K562 (cell line): Measurements from ENCODE around the gene TBX1. TPM values are rescaled to one million over a fixed set of nuclear protein-coding genes. Genes with fewer than 3 reads are reported as not detected.

Experiments used
- ATAC-seq: fragments of 200-7000 bp; cut with Tn5 transposase; 3 replicates; pipeline ENCODE4 v1.9.1; 2020; ENCODE audit warnings: moderate library complexity
- BruUV-seq: library from RNA; stranded (reverse); fragments of 400-500 nt; replicated peaks from 2 replicates; lab custom pipeline; 2021; lab: Mats Ljungman, UMichigan
- CTCF ChIA-PET: fragments of 300-600 bp; formaldehyde crosslinking; extraction: SDS; loops from one replicate; lab custom pipeline; 2021; ENCODE audit warnings: low intra/inter-chr PET ratio; lab: Yijun Ruan, JAX
- POLR2A ChIA-PET: fragments of 300-600, 350-650 bp; sonication (Branson Sonifier 250); formaldehyde crosslinking; extraction: SDS; loops from one replicate; lab custom pipeline; 2021; ENCODE audit warnings: antibody characterized with exemption, inconsistent platforms; lab: Yijun Ruan, JAX
- DNase-seq, 4 experiments: peaks; one replicate each; pipeline versions ENCODE4 v3.0.0 to v3.0.0-alpha.2; 2011 to 2018; ENCODE audit warnings: low spot score in 3 of 4, mixed read lengths in 3 of 4; ENCODE audit errors: extremely low read depth in 1 of 4
- FAIRE-seq: peaks from 2 replicates; lab custom pipeline; 2011; peaks lifted over from hg19 to GRCh38; lab: Jason Lieb, UNC
- H2AFZ ChIP-seq: 2 replicates; pipeline ENCODE4 v1.6.0; 2011; ENCODE audit warnings: low read depth, low read length, control low read depth, inconsistent platforms
- H3K27ac ChIP-seq: fragments of 200-600 bp; 3 replicates; pipeline ENCODE4 v1.8.0; 2011; ENCODE audit warnings: low read depth, mild to moderate bottlenecking, control low read depth, inconsistent platforms, low read length, moderate library complexity, mixed read lengths; ENCODE audit errors: extremely low read depth
- H3K27me3 ChIP-seq, 2 experiments: fragments of 300-600 bp in 1 of 2; 2 replicates in 1 of 2; 3 replicates in 1 of 2; pipeline versions ENCODE4 v1.6.0 to v1.8.0; 2011; ENCODE audit warnings: inconsistent platforms in 2 of 2, low read length in 2 of 2, mild to moderate bottlenecking in 1 of 2, mixed read lengths in 1 of 2, moderate library complexity in 1 of 2; ENCODE audit not compliant: control insufficient read depth in 2 of 2, insufficient read depth in 2 of 2
- H3K36me3 ChIP-seq: fragments of 300-600 bp; 3 replicates; pipeline ENCODE4 v1.8.0; 2011; ENCODE audit warnings: mild to moderate bottlenecking, low read length, inconsistent platforms; ENCODE audit not compliant: control insufficient read depth, insufficient read depth
- H3K4me1 ChIP-seq, 2 experiments: fragments of 200-600 bp in 1 of 2; replicated peaks in 1 of 2; 2 replicates in 1 of 2; 3 replicates in 1 of 2; pipeline versions ENCODE4 v1.5.1 to v1.8.0; 2011; ENCODE audit warnings: inconsistent platforms in 2 of 2, low read length in 2 of 2, mild to moderate bottlenecking in 1 of 2, mixed read lengths in 1 of 2, moderate library complexity in 1 of 2; ENCODE audit not compliant: control insufficient read depth in 2 of 2, insufficient read depth in 2 of 2
- H3K4me2 ChIP-seq: 2 replicates; pipeline ENCODE4 v1.6.1; 2011; ENCODE audit warnings: low read length, control low read depth, inconsistent platforms, mixed read lengths; ENCODE audit not compliant: insufficient read depth
- H3K4me3 ChIP-seq: fragments of 200-600 bp; sonication (generic), shearing (Covaris generic); 2 replicates; pipeline ENCODE4 v1.5.1; 2016; ENCODE audit warnings: control low read depth, inconsistent platforms
- H3K79me2 ChIP-seq: fragments of 200-600 bp; 3 replicates; pipeline ENCODE4 v1.8.0; 2011; ENCODE audit warnings: low read length, inconsistent platforms; ENCODE audit not compliant: control insufficient read depth, insufficient read depth
- H3K9ac ChIP-seq, 2 experiments: 2 replicates each; pipeline versions ENCODE4 v1.6.0 to v1.6.1; 2011; ENCODE audit warnings: low read depth in 2 of 2, low read length in 2 of 2, control low read depth in 1 of 2, inconsistent platforms in 1 of 2, mild to moderate bottlenecking in 1 of 2, mixed read lengths in 1 of 2; ENCODE audit not compliant: insufficient read depth in 1 of 2
- H3K9me1 ChIP-seq: one replicate; pipeline ENCODE4 v1.6.0; 2011; ENCODE audit warnings: inconsistent platforms, mild to moderate bottlenecking, low read length, moderate library complexity; ENCODE audit not compliant: control insufficient read depth, insufficient read depth
- H3K9me3 ChIP-seq: replicated peaks from 2 replicates; pipeline ENCODE4 v1.5.1; 2011; ENCODE audit warnings: low read depth, low read length, inconsistent platforms; ENCODE audit not compliant: control insufficient read depth, insufficient read depth
- H4K20me1 ChIP-seq: replicated peaks from 2 replicates; pipeline ENCODE4 v1.6.1; 2011; ENCODE audit warnings: low read length, inconsistent platforms, mixed read lengths; ENCODE audit not compliant: control insufficient read depth, insufficient read depth
- BCLAF1 ChIP-seq, 2 experiments: fragments of 450-650 bp in 1 of 2; IDR thresholded peaks; 2 replicates each; pipeline ENCODE4 v1.6.1; 2011 to 2017; ENCODE audit warnings: low read depth in 2 of 2, antibody characterized with exemption in 1 of 2, borderline replicate concordance in 1 of 2, low read length in 1 of 2, mild to moderate bottlenecking in 1 of 2, mixed read lengths in 1 of 2; ENCODE audit not compliant: control insufficient read depth in 1 of 2
- CBFA2T2 ChIP-seq: fragments of 450-650 bp; conservative IDR thresholded peaks from 2 replicates; pipeline ENCODE4 v1.6.1; 2017; ENCODE audit warnings: mild to moderate bottlenecking
- CTCF ChIP-seq, 3 experiments: IDR thresholded peaks in 2 of 3; conservative IDR thresholded peaks in 1 of 3; 2 replicates each; pipeline ENCODE4 v1.5.1; 2011 to 2012; ENCODE audit warnings: low read length in 3 of 3, mild to moderate bottlenecking in 3 of 3, control low read depth in 2 of 3, improper control_type of control experiment in 1 of 3, inconsistent platforms in 1 of 3, low read depth in 1 of 3, mixed read lengths in 1 of 3, moderate library complexity in 1 of 3; ENCODE audit not compliant: insufficient read depth in 2 of 3
- RHOXF2B ChIP-seq: fragments of 250-450 bp; sonication (Bioruptor Pico); conservative IDR thresholded peaks from 2 replicates; pipeline ENCODE4 v1.5.1; 2021
- SETDB1 ChIP-seq: IDR thresholded peaks from one replicate; pipeline ENCODE4 v1.6.1; 2012; ENCODE audit warnings: low read length, control low read depth, inconsistent platforms
- SMAD3 ChIP-seq: fragments of 450-650 bp; formaldehyde crosslinking; conservative IDR thresholded peaks from 2 replicates; pipeline ENCODE4 v1.4.0; 2020; ENCODE audit warnings: mild to moderate bottlenecking
- TAF15 ChIP-seq: fragments of 200-400 bp; formaldehyde crosslinking; IDR thresholded peaks from 2 replicates; pipeline ENCODE4 v1.6.1; 2017; ENCODE audit warnings: mild to moderate bottlenecking, low read depth, low read length, moderate library complexity
- THAP12 ChIP-seq: fragments of 250-450 bp; sonication (Bioruptor Pico); IDR thresholded peaks from 2 replicates; pipeline ENCODE4 v1.9.0; 2021; ENCODE audit warnings: mild to moderate bottlenecking, inconsistent platforms
- TSC22D4 ChIP-seq: fragments of 450-650 bp; IDR thresholded peaks from 2 replicates; pipeline ENCODE4 v1.6.1; 2016; ENCODE audit warnings: missing genetic modification characterization, missing biosample characterization, control low read depth
- ZBTB26 ChIP-seq: fragments of 450-650 bp; formaldehyde crosslinking; IDR thresholded peaks from 2 replicates; pipeline ENCODE4 v1.4.0; 2022; ENCODE audit warnings: missing genetic modification characterization
- ZFX ChIP-seq: sonication (generic); formaldehyde crosslinking; IDR thresholded peaks from 2 replicates; pipeline ENCODE4 v1.8.0; 2022; ENCODE audit warnings: mild to moderate bottlenecking, missing genetic modification reagents, moderate library complexity
- ZKSCAN1 ChIP-seq: fragments of 150-350 bp; IDR thresholded peaks from 2 replicates; pipeline ENCODE4 v1.6.1; 2016; ENCODE audit warnings: low read depth, low read length
- ZNF75A ChIP-seq: fragments of 450-650 bp; formaldehyde crosslinking; IDR thresholded peaks from 2 replicates; pipeline ENCODE4 v1.4.0; 2020; ENCODE audit warnings: mild to moderate bottlenecking
- WGBS: fragments of 100-300 bp; shearing (Covaris generic); methylation state at CpG from one replicate; pipeline ENCODE4 v1.1.6; 2016; ENCODE audit warnings: low coverage, mixed read lengths; ENCODE audit not compliant: insufficient coverage; ENCODE audit errors: missing lambda C conversion rate; 5-methylcytosine and 5-hydroxymethylcytosine counted together
- in situ Hi-C: fragments of 300-500 bp; cut with MboI; formaldehyde crosslinking; loops from 4 replicates; pipeline ENCODE4 v1.15.0; 2018; ENCODE audit warnings: inconsistent platforms, mixed read lengths
- intact Hi-C: fragments of 100-400 bp; cut with micrococcal nuclease; formaldehyde crosslinking; loops from 2 replicates; pipeline ENCODE4 v1.14.2; 2022
- polyA plus RNA-seq, 8 experiments: library from polyadenylated mRNA; depleted of rRNA in 4 of 8; stranded (reverse) in 5 of 8; unstranded in 3 of 8; fragments of >200 nt; fragmentation: Nextera tagmentation in 2 of 8; fragmentation: Illumina TruSeq in 1 of 8; extraction: Ambion mirVana in 2 of 8; extraction: Trizol in 1 of 8; gene quantifications; 2 replicates each; pipeline versions ENCODE4 v1.2.1 to v1.2.3, GENCODE V29; 2011 to 2014; ENCODE audit warnings: inconsistent platforms in 1 of 8, missing spikeins in 1 of 8
- total RNA-seq, 7 experiments: library from RNA; depleted of rRNA in 6 of 7; stranded (reverse); fragments of >200 nt in 6 of 7; fragmentation: Illumina TruSeq in 2 of 7; extraction: Trizol in 2 of 7; gene quantifications; 2 replicates each; pipeline versions ENCODE4 v1.2.1 to v1.2.3, GENCODE V29; 2011 to 2021; ENCODE audit warnings: low replicate concordance in 1 of 7

The TBX1 gene
- total and polyA plus RNA-seq, 9 of the 15 experiments (the other 6 are each of a cell fraction or from before 2014, with no cell fraction given): 0.07 to 35.0 (median 3.9) TPM

- no peak for DNase-seq
- ChIA-PET POLR2A (interaction anchor here (0.6 to 12.4 kb wide), 24 partner anchors 10 to 969 kb away, joined by 3 to 205 read pairs (median 4); partner anchors contain the start of genes GNB1L and RTL10), CTCF (interaction anchor here (0.6 kb wide), 1 partner anchor 355 kb away, joined by 3 read pairs; no protein-coding TSS in a partner anchor)
- H4K20me1 ChIP-seq: 0 out of 2 replicates have a peak, but pooled peaks cover 3% of the 10 kb centered on the region
- BruUV-seq: no TSS peak
- no peaks in the 10 kb centered on the region for H3K9me1 ChIP-seq
- H3K9ac ChIP-seq: peak overlapping the region; percentile 51 to 90; a peak in 2 of 4 replicates
- peak overlapping the region; percentile 87 for H2AFZ ChIP-seq
- no peak overlapping the region for H3K27ac ChIP-seq
- H3K27me3 ChIP-seq: peaks cover 0 to 9% of the 10 kb centered on the region in 2 experiments; a peak in 2 of 5 replicates
- H3K79me2 ChIP-seq: no peaks in the 10 kb centered on the region
- H3K9me3 ChIP-seq: no peaks in the 10 kb centered on the region
- ATAC-seq: peak; percentile 10
- in situ Hi-C loops: no loop called here
- peak overlapping the region; percentile 66; the same call in 1 of the 2 replicates for H3K4me2 ChIP-seq
- H3K4me3 ChIP-seq: no peak overlapping the region
- no peak for FAIRE-seq
- WGBS: 59% methylated on average over 9 of the region's 9 CpGs
- intact Hi-C loops: no loop called here
- no peaks in the 10 kb centered on the region for H3K36me3 ChIP-seq
- peaks cover 38 to 69% of the 10 kb centered on the region in 2 experiments for H3K4me1 ChIP-seq
- TF ChIP-seq THAP12 (CRISPR knock-in tag) (peak; percentile 86), RHOXF2B (CRISPR knock-in tag) (no peak), ZKSCAN1 (0 out of 2 replicates have a peak, but pooled peaks have one; percentile 9), ZBTB26 (CRISPR knock-in tag) (no peak), ZFX (no peak), CTCF (IDR thresholded peaks at IDR 0.05 in 2 of 3, conservative IDR thresholded peaks at IDR 0.05 in 1 of 3; ENCODE audit: insufficient read depth in 2 of 3, low read depth in 1 of 3, low read length in 3 of 3) (no peak), BCLAF1 (IDR thresholded peaks at IDR 0.05; ENCODE audit: borderline replicate concordance in 1 of 2, control insufficient read depth in 1 of 2, low read depth in 2 of 2, low read length in 1 of 2) (no peak), SMAD3 (CRISPR knock-in tag) (no peak), TAF15 (no peak), SETDB1 (peak; percentile 28), ZNF75A (CRISPR knock-in tag) (no peak), TSC22D4 (tag) (no peak), CBFA2T2 (no peak)
Observed at GRCh38 chr22:19773470-19774040, 13.0 kb downstream of the TBX1 start.
